HepG2 (cell line): ENCODE data around the gene HOXB6. TPM values are rescaled to one million over a fixed set of nuclear protein-coding genes. Genes with fewer than 3 reads are reported as not detected.

ENCODE experiments used
- ATAC-seq: fragments of 200-7000 bp; cut with Tn5 transposase; 3 replicates; pipeline ENCODE4 v1.9.1; 2020; ENCODE audit warnings: mild to moderate bottlenecking, moderate library complexity
- BruUV-seq: library from RNA; stranded (reverse); fragments of 400-500 nt; replicated peaks from 2 replicates; lab custom pipeline; 2021; lab: Mats Ljungman, UMichigan
- CTCF ChIA-PET: fragments of 300-600 bp; formaldehyde crosslinking; extraction: SDS; loops from one replicate; lab custom pipeline; 2021; ENCODE audit warnings: low total read pairs, inconsistent platforms, low intra/inter-chr PET ratio; lab: Yijun Ruan, JAX
- POLR2A ChIA-PET: fragments of 350-600 bp; sonication (Branson Sonifier 250); formaldehyde crosslinking; loops from one replicate; lab custom pipeline; 2020; ENCODE audit warnings: antibody characterized with exemption, inconsistent platforms; lab: Yijun Ruan, JAX
- DNase-seq: peaks from one replicate; pipeline ENCODE4 v3.0.0-alpha.2; 2015; ENCODE audit warnings: low spot score
- FAIRE-seq: peaks from 3 replicates; lab custom pipeline; 2011; peaks lifted over from hg19 to GRCh38; lab: Jason Lieb, UNC
- H2AFZ ChIP-seq: one replicate; pipeline ENCODE4 v1.6.1; 2011; ENCODE audit warnings: low read length, inconsistent platforms
- H3K27ac ChIP-seq: fragments of 300-600 bp; 3 replicates; pipeline ENCODE4 v1.8.0; 2011; ENCODE audit warnings: mixed run types, mild to moderate bottlenecking, mixed read lengths, low read length, inconsistent platforms; ENCODE audit not compliant: insufficient read depth; ENCODE audit errors: extremely low read length
- H3K27me3 ChIP-seq, 2 experiments: fragments of 200-600 bp in 1 of 2; 2 replicates in 1 of 2; 3 replicates in 1 of 2; pipeline versions ENCODE4 v1.6.0 to v1.8.0; 2011; ENCODE audit warnings: low read length in 2 of 2, mild to moderate bottlenecking in 2 of 2, moderate library complexity in 2 of 2, inconsistent platforms in 1 of 2; ENCODE audit not compliant: insufficient read depth in 2 of 2, control insufficient read depth in 1 of 2
- H3K36me3 ChIP-seq, 2 experiments: fragments of 200-600 bp in 1 of 2; replicated peaks in 1 of 2; 2 replicates in 1 of 2; 3 replicates in 1 of 2; pipeline versions ENCODE4 v1.5.1 to v1.8.0; 2011; ENCODE audit warnings: low read length in 2 of 2, inconsistent platforms in 1 of 2; ENCODE audit not compliant: insufficient read depth in 2 of 2, control insufficient read depth in 1 of 2
- H3K4me1 ChIP-seq: 2 replicates; pipeline ENCODE4 v1.5.1; 2012; ENCODE audit warnings: low read length, inconsistent platforms; ENCODE audit not compliant: insufficient read depth
- H3K4me2 ChIP-seq: 2 replicates; pipeline ENCODE4 v1.6.0; 2011; ENCODE audit warnings: low read depth, low read length, inconsistent platforms
- H3K4me3 ChIP-seq, 3 experiments: fragments of 200-600 bp in 1 of 3; sonication (generic), shearing (Covaris generic) in 1 of 3; replicated peaks in 1 of 3; 2 replicates each; pipeline ENCODE4 v1.5.1; 2011 to 2016; ENCODE audit warnings: low read length in 3 of 3, inconsistent platforms in 2 of 3, low read depth in 2 of 3, mild to moderate bottlenecking in 2 of 3, control low read depth in 1 of 3, mixed read lengths in 1 of 3; ENCODE audit not compliant: insufficient read depth in 1 of 3
- H3K79me2 ChIP-seq: one replicate; pipeline ENCODE4 v1.6.1; 2011; ENCODE audit warnings: low read length, inconsistent platforms; ENCODE audit not compliant: insufficient read depth
- H3K9ac ChIP-seq: 2 replicates; pipeline ENCODE4 v1.6.0; 2011; ENCODE audit warnings: mild to moderate bottlenecking, low read depth, low read length, inconsistent platforms; ENCODE audit not compliant: insufficient read depth
- H3K9me3 ChIP-seq: 2 replicates; pipeline ENCODE4 v1.5.1; 2012; ENCODE audit warnings: mild to moderate bottlenecking, low read length
- H4K20me1 ChIP-seq: 2 replicates; pipeline ENCODE4 v1.6.0; 2011; ENCODE audit warnings: inconsistent platforms, mild to moderate bottlenecking, low read length, moderate library complexity; ENCODE audit not compliant: insufficient read depth
- EZH2 ChIP-seq: conservative IDR thresholded peaks from 2 replicates; pipeline ENCODE4 v1.6.1; 2012; ENCODE audit warnings: mild to moderate bottlenecking, low read depth, low read length, moderate library complexity
- KMT2A ChIP-seq: sonication (generic); formaldehyde crosslinking; IDR thresholded peaks from 2 replicates; pipeline ENCODE4 v1.4.0; 2020; ENCODE audit warnings: missing genetic modification reagents
- SMARCC2 ChIP-seq: fragments of 450-650 bp; IDR thresholded peaks from 2 replicates; pipeline ENCODE4 v1.6.1; 2017; ENCODE audit warnings: antibody characterized with exemption, mild to moderate bottlenecking
- XBP1 ChIP-seq: sonication (generic); formaldehyde crosslinking; IDR thresholded peaks from 2 replicates; pipeline ENCODE4 v1.5.0; 2020; ENCODE audit warnings: missing genetic modification reagents
- ZBTB42 ChIP-seq: sonication (generic); formaldehyde crosslinking; IDR thresholded peaks from 2 replicates; pipeline ENCODE4 v1.5.0; 2020; ENCODE audit warnings: mild to moderate bottlenecking, missing genetic modification reagents
- ZNF3 ChIP-seq: IDR thresholded peaks from 2 replicates; pipeline ENCODE4 v1.7.0; 2017; ENCODE audit warnings: inconsistent platforms
- ZNF672 ChIP-seq: sonication (generic); formaldehyde crosslinking; IDR thresholded peaks from 2 replicates; pipeline ENCODE4 v1.8.1; 2022; ENCODE audit warnings: missing genetic modification reagents
- WGBS: methylation state at CpG from one replicate; pipeline ENCODE4 v1.1.6; 2017; ENCODE audit warnings: low lambda C conversion rate; 5-methylcytosine and 5-hydroxymethylcytosine counted together
- in situ Hi-C: cut with HindIII; loops from 2 replicates; pipeline ENCODE4 v1.10.0; 2017; ENCODE audit warnings: low pct_unique_long_range_greater_than_20kb; ENCODE audit not compliant: extremely low pct_ligation_motif_present
- intact Hi-C: fragments of 100-400 bp; cut with micrococcal nuclease; formaldehyde crosslinking; loops from one replicate; pipeline ENCODE4 v1.10.0; 2022; ENCODE audit not compliant: unreplicated experiment
- polyA plus RNA-seq, 8 experiments: library from polyadenylated mRNA; depleted of rRNA in 3 of 8; stranded (reverse) in 7 of 8; unstranded in 1 of 8; fragments of >200 nt; fragmentation: Illumina TruSeq in 4 of 8; extraction: Trizol in 4 of 8; gene quantifications; 2 replicates each; pipeline versions ENCODE4 v1.2.1 to v1.2.3, GENCODE V29; 2011 to 2016; ENCODE audit warnings: low read depth in 4 of 8, missing spikeins in 1 of 8, mixed read lengths in 1 of 8; ENCODE audit not compliant: insufficient read depth in 1 of 8
- total RNA-seq, 5 experiments: library from RNA; depleted of rRNA; stranded (reverse); fragments of >200 nt; fragmentation: Illumina TruSeq; extraction: Trizol; gene quantifications; 2 replicates each; pipeline ENCODE4 v1.2.3, GENCODE V29; 2016; ENCODE audit warnings: low read depth in 1 of 5
- TF ChIP-seq, protein P1 (sequence below): sonication (generic); formaldehyde crosslinking; IDR thresholded peaks from 2 replicates; pipeline ENCODE4 v1.4.0; 2020; ENCODE audit warnings: mild to moderate bottlenecking, missing genetic modification reagents

Gene HOXB6
- total and polyA plus RNA-seq, 2 of the 13 experiments (the other 11 are each of a cell fraction or from before 2014, with no cell fraction given) = not detected

DNA sequence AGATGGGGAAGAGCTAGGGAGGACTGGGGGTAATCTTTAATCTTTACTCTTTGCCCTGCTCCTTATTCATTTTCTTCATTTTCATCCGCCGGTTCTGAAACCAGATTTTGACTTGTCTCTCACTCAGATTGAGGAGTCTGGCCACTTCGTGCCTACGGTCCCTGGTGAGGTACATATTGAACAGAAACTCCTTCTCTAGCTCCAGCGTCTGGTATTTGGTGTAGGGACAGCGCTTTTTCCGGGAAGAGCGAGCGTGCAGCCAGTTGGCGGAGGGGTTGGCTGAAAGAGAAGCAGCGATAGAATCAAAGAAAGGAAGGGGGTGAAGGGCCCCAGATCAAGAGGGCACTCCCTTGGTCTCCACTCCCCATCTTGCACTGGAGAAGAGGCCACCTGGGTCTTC, 18.1 kb upstream of the HOXB6 start (continued):
- TF ChIP-seq ZNF3 (CRISPR knock-in tag) (no peak), SMARCC2 (no peak), ZNF672 (CRISPR knock-in tag) (no peak), ZBTB42 (CRISPR knock-in tag) (no peak)
- TF ChIP-seq, protein P1, sequence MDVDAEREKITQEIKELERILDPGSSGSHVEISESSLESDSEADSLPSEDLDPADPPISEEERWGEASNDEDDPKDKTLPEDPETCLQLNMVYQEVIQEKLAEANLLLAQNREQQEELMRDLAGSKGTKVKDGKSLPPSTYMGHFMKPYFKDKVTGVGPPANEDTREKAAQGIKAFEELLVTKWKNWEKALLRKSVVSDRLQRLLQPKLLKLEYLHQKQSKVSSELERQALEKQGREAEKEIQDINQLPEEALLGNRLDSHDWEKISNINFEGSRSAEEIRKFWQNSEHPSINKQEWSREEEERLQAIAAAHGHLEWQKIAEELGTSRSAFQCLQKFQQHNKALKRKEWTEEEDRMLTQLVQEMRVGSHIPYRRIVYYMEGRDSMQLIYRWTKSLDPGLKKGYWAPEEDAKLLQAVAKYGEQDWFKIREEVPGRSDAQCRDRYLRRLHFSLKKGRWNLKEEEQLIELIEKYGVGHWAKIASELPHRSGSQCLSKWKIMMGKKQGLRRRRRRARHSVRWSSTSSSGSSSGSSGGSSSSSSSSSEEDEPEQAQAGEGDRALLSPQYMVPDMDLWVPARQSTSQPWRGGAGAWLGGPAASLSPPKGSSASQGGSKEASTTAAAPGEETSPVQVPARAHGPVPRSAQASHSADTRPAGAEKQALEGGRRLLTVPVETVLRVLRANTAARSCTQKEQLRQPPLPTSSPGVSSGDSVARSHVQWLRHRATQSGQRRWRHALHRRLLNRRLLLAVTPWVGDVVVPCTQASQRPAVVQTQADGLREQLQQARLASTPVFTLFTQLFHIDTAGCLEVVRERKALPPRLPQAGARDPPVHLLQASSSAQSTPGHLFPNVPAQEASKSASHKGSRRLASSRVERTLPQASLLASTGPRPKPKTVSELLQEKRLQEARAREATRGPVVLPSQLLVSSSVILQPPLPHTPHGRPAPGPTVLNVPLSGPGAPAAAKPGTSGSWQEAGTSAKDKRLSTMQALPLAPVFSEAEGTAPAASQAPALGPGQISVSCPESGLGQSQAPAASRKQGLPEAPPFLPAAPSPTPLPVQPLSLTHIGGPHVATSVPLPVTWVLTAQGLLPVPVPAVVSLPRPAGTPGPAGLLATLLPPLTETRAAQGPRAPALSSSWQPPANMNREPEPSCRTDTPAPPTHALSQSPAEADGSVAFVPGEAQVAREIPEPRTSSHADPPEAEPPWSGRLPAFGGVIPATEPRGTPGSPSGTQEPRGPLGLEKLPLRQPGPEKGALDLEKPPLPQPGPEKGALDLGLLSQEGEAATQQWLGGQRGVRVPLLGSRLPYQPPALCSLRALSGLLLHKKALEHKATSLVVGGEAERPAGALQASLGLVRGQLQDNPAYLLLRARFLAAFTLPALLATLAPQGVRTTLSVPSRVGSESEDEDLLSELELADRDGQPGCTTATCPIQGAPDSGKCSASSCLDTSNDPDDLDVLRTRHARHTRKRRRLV (CRISPR knock-in tag) = no peak

DNA sequence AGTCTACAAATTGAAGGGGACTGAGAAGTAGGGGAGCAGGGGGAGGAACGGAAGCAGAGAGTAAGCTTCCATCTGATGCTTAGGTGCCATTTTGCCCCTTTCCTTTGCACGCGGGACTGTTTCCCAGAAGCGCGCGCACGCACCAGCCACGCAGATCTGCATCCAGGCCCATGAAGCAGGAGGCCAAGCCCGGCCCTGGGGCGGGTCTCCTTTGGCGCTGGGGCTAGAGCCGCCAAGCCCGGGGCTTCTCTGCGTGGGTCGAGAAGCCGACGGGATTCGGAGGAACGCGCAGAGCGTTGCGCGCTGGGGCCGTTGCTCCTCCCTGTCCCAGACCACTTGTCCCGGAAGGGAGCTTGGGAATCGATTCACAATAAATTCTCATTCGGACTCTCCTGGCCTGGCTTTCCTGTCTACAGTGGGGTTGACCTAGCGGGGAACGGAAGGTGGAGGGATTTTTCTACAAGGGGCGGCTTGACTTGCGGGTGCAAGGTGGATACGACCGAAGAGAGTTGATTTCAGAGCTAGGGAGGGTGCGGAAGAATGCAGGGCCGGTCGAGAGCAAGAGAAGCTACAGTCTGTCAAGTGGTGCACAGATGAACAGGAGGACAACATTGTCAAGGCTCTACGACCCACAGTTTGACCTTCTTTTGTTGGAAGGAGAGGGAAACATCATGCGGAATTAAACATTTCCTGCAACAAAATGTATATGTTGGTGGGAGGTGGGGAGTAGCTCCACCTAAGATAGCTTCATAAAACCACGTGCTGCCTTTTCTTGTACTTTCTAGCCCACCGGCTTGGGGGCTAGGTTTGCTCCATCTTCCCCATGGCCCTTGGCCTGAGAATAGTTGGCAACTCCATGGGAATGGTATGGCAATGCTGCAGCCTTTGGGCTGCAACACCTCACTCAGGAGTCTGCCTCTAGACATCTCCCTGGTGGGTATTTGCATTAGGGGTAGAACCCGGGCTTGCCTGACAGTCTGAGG, 16.9 kb upstream of the HOXB6 start:
- CTCF ChIA-PET = interaction anchor here (1.1 kb wide), 1 partner anchor 314 kb away, joined by 3 read pairs; no protein-coding TSS in a partner anchor
- FAIRE-seq (no peak), DNase-seq (no peak)
- H3K9ac ChIP-seq = no peak overlapping the region
- peaks cover 44 to 97% of the 10 kb centered on the region in 2 experiments for H3K27me3 ChIP-seq
- POLR2A ChIA-PET = no interaction called here
- no peaks in the 10 kb centered on the region for H3K79me2 ChIP-seq
- peaks cover 8% of the 10 kb centered on the region; the same call in 1 of the 2 replicates for H4K20me1 ChIP-seq
- H3K4me2 ChIP-seq = no peak overlapping the region
- H3K36me3 ChIP-seq = no peaks in the 10 kb centered on the region
- intact Hi-C loops = no loop called here
- no peak overlapping the region for H3K4me3 ChIP-seq
- in situ Hi-C loops = no loop called here
- no peak for TF ChIP-seq XBP1 (CRISPR knock-in tag)
- no peak for TF ChIP-seq KMT2A
- peak; percentile 25 for TF ChIP-seq EZH2
- TF ChIP-seq, all 625 proteins: peak for 1
- Histone ChIP-seq H3K4me1 (no peaks in the 10 kb centered on the region), H2AFZ (no peak overlapping the region), H3K9me3 (no peaks in the 10 kb centered on the region), H3K27ac (no peak overlapping the region)
- no TSS peak for BruUV-seq
- WGBS = 23% methylated on average over 31 of the region's 41 CpGs
- ATAC-seq = no peak
